WTC11 (cell line): ENCODE results near the gene MAML2. TPM values are rescaled to one million over a fixed set of nuclear protein-coding genes. Genes with fewer than 3 reads are reported as not detected.

Source experiments
- ATAC-seq: fragments of 200-7000 bp; cut with Tn5 transposase; 2 replicates; pipeline ENCODE4 v1.10.0; 2021; ENCODE audit warnings: mild to moderate bottlenecking, moderate library complexity
- CTCF ChIA-PET: fragments of 300-600 bp; sonication (Branson Sonifier 250); formaldehyde crosslinking; loops from one replicate; lab custom pipeline; 2021; ENCODE audit warnings: antibody characterized with exemption; lab: Charles Lee
- POLR2A ChIA-PET: fragments of 350-600 bp; sonication (Branson Sonifier 250); formaldehyde crosslinking; loops from one replicate; lab custom pipeline; 2021; ENCODE audit warnings: antibody characterized with exemption; lab: Charles Lee
- DNase-seq: peaks from one replicate; pipeline ENCODE4 v3.0.0; 2021; ENCODE audit warnings: low spot score
- H3K27ac Mint-ChIP-seq: 2 replicates; pipeline ENCODE4 v1.8.0; 2021; ENCODE audit warnings: mixed read lengths
- H3K27me3 Mint-ChIP-seq: 2 replicates; pipeline ENCODE4 v1.8.0; 2021; ENCODE audit warnings: low read depth, mild to moderate bottlenecking, moderate library complexity, mixed read lengths
- H3K36me3 Mint-ChIP-seq: 2 replicates; pipeline ENCODE4 v1.8.0; 2021; ENCODE audit warnings: mixed read lengths
- H3K4me1 Mint-ChIP-seq: 2 replicates; pipeline ENCODE4 v1.8.0; 2022; ENCODE audit warnings: mixed read lengths
- H3K4me3 Mint-ChIP-seq: 2 replicates; pipeline ENCODE4 v1.8.0; 2021; ENCODE audit warnings: mild to moderate bottlenecking, moderate library complexity, mixed read lengths
- H3K9me3 Mint-ChIP-seq: 2 replicates; pipeline ENCODE4 v1.8.0; 2021; ENCODE audit warnings: mixed read lengths
- AFF4 ChIP-seq: sonication (generic); formaldehyde crosslinking; IDR thresholded peaks from 2 replicates; pipeline ENCODE4 v1.8.1; 2023; ENCODE audit warnings: mild to moderate bottlenecking, missing genetic modification reagents, borderline replicate concordance
- ATF6 ChIP-seq: sonication (generic); formaldehyde crosslinking; IDR thresholded peaks from 2 replicates; pipeline ENCODE4 v1.8.1; 2023; ENCODE audit warnings: mild to moderate bottlenecking, missing genetic modification reagents
- CREM ChIP-seq: sonication (generic); formaldehyde crosslinking; IDR thresholded peaks from 2 replicates; pipeline ENCODE4 v1.8.1; 2022; ENCODE audit warnings: mild to moderate bottlenecking, missing genetic modification reagents, moderate library complexity
- ELF4 ChIP-seq: sonication (generic); formaldehyde crosslinking; IDR thresholded peaks from 2 replicates; pipeline ENCODE4 v1.8.1; 2022; ENCODE audit warnings: low read depth, mild to moderate bottlenecking, moderate library complexity, missing genetic modification reagents
- ESRRA ChIP-seq: sonication (generic); formaldehyde crosslinking; IDR thresholded peaks from 2 replicates; pipeline ENCODE4 v1.8.1; 2022; ENCODE audit warnings: mild to moderate bottlenecking, missing genetic modification reagents, borderline replicate concordance
- GRHL2 ChIP-seq: fragments of 250-450 bp; sonication (Bioruptor Pico); IDR thresholded peaks from 2 replicates; pipeline ENCODE4 v1.8.0; 2022; ENCODE audit warnings: mild to moderate bottlenecking, moderate library complexity; ENCODE audit not compliant: insufficient replicate concordance, severe bottlenecking
- GTF2I ChIP-seq: fragments of 250-450 bp; sonication (Bioruptor Pico); conservative IDR thresholded peaks from 2 replicates; pipeline ENCODE4 v1.4.0; 2021; ENCODE audit warnings: mild to moderate bottlenecking
- NFYB ChIP-seq: sonication (generic); formaldehyde crosslinking; conservative IDR thresholded peaks from 2 replicates; pipeline ENCODE4 v1.8.0; 2022; ENCODE audit warnings: low read depth, missing genetic modification reagents
- NR1H2 ChIP-seq: sonication (generic); formaldehyde crosslinking; IDR thresholded peaks from 2 replicates; pipeline ENCODE4 v1.9.0; 2021; ENCODE audit warnings: mild to moderate bottlenecking, moderate library complexity, missing genetic modification reagents
- NR2C2 ChIP-seq: sonication (generic); formaldehyde crosslinking; IDR thresholded peaks from 2 replicates; pipeline ENCODE4 v1.8.0; 2022; ENCODE audit warnings: mild to moderate bottlenecking, missing genetic modification reagents
- OVOL2 ChIP-seq: fragments of 250-450 bp; sonication (Bioruptor Pico); IDR thresholded peaks from 2 replicates; pipeline ENCODE4 v1.9.0; 2021; ENCODE audit warnings: mild to moderate bottlenecking, borderline replicate concordance
- PRDM15 ChIP-seq: sonication (generic); formaldehyde crosslinking; IDR thresholded peaks from 2 replicates; pipeline ENCODE4 v1.8.0; 2022; ENCODE audit warnings: missing genetic modification reagents
- SOX15 ChIP-seq: fragments of 250-450 bp; sonication (Bioruptor Pico); IDR thresholded peaks from 2 replicates; pipeline ENCODE4 v1.9.0; 2021; ENCODE audit warnings: mild to moderate bottlenecking
- ZBTB43 ChIP-seq: sonication (generic); formaldehyde crosslinking; IDR thresholded peaks from 2 replicates; pipeline ENCODE4 v1.8.1; 2023; ENCODE audit warnings: mild to moderate bottlenecking, missing genetic modification reagents
- ZNF232 ChIP-seq: sonication (generic); formaldehyde crosslinking; IDR thresholded peaks from 2 replicates; pipeline ENCODE4 v1.8.0; 2022; ENCODE audit warnings: mild to moderate bottlenecking, missing genetic modification reagents
- total RNA-seq: library from RNA; stranded (reverse); gene quantifications from 3 replicates; pipeline ENCODE4 v1.2.3, GENCODE V29; 2021
- TF ChIP-seq, protein P1 (sequence below): sonication (generic); formaldehyde crosslinking; conservative IDR thresholded peaks from 2 replicates; pipeline ENCODE4 v1.8.1; 2022; ENCODE audit warnings: mild to moderate bottlenecking, missing genetic modification reagents
- TF ChIP-seq, protein P2 (sequence below): fragments of 250-450 bp; sonication (Bioruptor Pico); IDR thresholded peaks from 2 replicates; pipeline ENCODE4 v1.8.0; 2021; ENCODE audit warnings: mild to moderate bottlenecking

Gene MAML2
- total RNA-seq, 1 experiment from 2014 or later = 8.1 TPM

DNA sequence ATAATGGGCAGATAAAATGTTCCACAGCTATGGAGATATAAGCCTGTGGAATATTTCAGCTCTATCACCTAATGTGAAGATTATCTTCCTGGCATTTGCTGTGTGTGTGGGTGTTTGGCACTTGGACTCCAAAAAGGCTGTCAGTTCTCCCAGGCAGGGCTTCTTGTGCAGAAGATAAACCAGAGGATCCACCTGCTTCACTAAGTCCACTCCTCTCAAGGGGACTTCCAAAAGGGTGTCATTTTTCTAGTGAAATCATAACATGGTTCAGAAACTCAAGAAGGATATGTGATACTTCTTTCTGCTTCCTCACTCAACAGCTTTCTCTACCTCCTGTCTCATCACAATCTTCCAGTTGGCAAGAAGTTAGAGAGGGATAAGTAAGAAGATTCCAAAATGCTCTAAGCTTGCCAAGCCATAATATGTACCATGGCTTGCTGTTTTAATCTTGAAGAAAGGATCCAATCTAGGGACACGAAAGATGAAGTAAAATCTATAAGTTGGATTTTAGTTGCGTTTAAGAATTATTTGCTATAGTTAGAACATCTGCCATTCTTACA is 212.9 kb downstream of the MAML2 start:
- Mint-ChIP-seq H3K9me3 (no peaks in the 10 kb centered on the region), H3K27me3 (no peaks in the 10 kb centered on the region), H3K4me1 (no peaks in the 10 kb centered on the region; the same call in 1 of the 2 replicates), H3K27ac (no peak overlapping the region), H3K36me3 (no peaks in the 10 kb centered on the region), H3K4me3 (no peak overlapping the region)
- DNase-seq (no peak), ATAC-seq (no peak)
- CTCF ChIA-PET = interaction anchor here (1.2 kb wide), 1 partner anchor 23 kb away, joined by 3 read pairs; no protein-coding TSS in a partner anchor
- TF ChIP-seq, protein P1, sequence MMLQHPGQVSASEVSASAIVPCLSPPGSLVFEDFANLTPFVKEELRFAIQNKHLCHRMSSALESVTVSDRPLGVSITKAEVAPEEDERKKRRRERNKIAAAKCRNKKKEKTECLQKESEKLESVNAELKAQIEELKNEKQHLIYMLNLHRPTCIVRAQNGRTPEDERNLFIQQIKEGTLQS (CRISPR knock-in tag) = no peak
- no peak for TF ChIP-seq NFYB (CRISPR knock-in tag)
- TF ChIP-seq, protein P2, sequence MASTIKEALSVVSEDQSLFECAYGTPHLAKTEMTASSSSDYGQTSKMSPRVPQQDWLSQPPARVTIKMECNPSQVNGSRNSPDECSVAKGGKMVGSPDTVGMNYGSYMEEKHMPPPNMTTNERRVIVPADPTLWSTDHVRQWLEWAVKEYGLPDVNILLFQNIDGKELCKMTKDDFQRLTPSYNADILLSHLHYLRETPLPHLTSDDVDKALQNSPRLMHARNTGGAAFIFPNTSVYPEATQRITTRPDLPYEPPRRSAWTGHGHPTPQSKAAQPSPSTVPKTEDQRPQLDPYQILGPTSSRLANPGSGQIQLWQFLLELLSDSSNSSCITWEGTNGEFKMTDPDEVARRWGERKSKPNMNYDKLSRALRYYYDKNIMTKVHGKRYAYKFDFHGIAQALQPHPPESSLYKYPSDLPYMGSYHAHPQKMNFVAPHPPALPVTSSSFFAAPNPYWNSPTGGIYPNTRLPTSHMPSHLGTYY (CRISPR knock-in tag) = no peak
- TF ChIP-seq NR2C2 (CRISPR knock-in tag) = no peak
- no peak for TF ChIP-seq ESRRA (CRISPR knock-in tag)
- no peak for TF ChIP-seq PRDM15 (CRISPR knock-in tag)
- TF ChIP-seq SOX15 = no peak
- TF ChIP-seq ZNF232 (CRISPR knock-in tag) = no peak
- no peak for TF ChIP-seq GTF2I (CRISPR knock-in tag)
- no peak for TF ChIP-seq GRHL2 (CRISPR knock-in tag)
- TF ChIP-seq CREM = no peak
- no peak for TF ChIP-seq ATF6
- TF ChIP-seq NR1H2 (CRISPR knock-in tag) = no peak
- no peak for TF ChIP-seq ELF4 (CRISPR knock-in tag)
- POLR2A ChIA-PET = no interaction called here

- ATAC-seq = no peak
- TF ChIP-seq ZBTB43 (CRISPR knock-in tag) (no peak), OVOL2 (CRISPR knock-in tag) (no peak), AFF4 (CRISPR knock-in tag) (no peak)
- ChIA-PET CTCF (interaction anchor here (0.9 kb wide), 1 partner anchor 85 kb away, joined by 4 read pairs; no protein-coding TSS in a partner anchor), POLR2A (no interaction called here)
- no peak overlapping the region for H3K27ac Mint-ChIP-seq
- DNase-seq = no peak
- no peaks in the 10 kb centered on the region for H3K36me3 Mint-ChIP-seq
- H3K9me3 Mint-ChIP-seq = no peaks in the 10 kb centered on the region
- no peaks in the 10 kb centered on the region for H3K27me3 Mint-ChIP-seq
- H3K4me3 Mint-ChIP-seq = no peak overlapping the region
- peaks cover 8% of the 10 kb centered on the region for H3K4me1 Mint-ChIP-seq
These were observed 215.4 kb downstream of the MAML2 start for GRCh38 chr11:96127596-96127959.
